DOHH2 (cell line): Measurements from ENCODE around the gene RMI1.

ENCODE experiments used
- H3F3A ChIP-seq: fragments of 200-600 bp; sonication (generic), shearing (Covaris generic); 2 replicates; pipeline ENCODE4 v1.6.0; 2016; ENCODE audit warnings: antibody characterized with exemption, mild to moderate bottlenecking; ENCODE audit not compliant: control insufficient read depth, insufficient read depth
- H3K27ac ChIP-seq: fragments of 200-600 bp; sonication (generic); 2 replicates; pipeline ENCODE4 v1.5.1; 2014; ENCODE audit warnings: low read depth, mild to moderate bottlenecking, low read length, moderate library complexity
- H3K27me3 ChIP-seq: fragments of 200-600 bp; sonication (generic); 2 replicates; pipeline ENCODE4 v1.6.1; 2014; ENCODE audit warnings: mild to moderate bottlenecking, low read length, mixed read lengths; ENCODE audit not compliant: control insufficient read depth
- H3K36me3 ChIP-seq: fragments of 200-600 bp; sonication (generic); 2 replicates; pipeline ENCODE4 v1.6.1; 2014; ENCODE audit warnings: mild to moderate bottlenecking, low read length, moderate library complexity, mixed read lengths; ENCODE audit not compliant: control insufficient read depth
- H3K4me1 ChIP-seq: fragments of 200-600 bp; sonication (generic); 2 replicates; pipeline ENCODE4 v1.6.1; 2014; ENCODE audit warnings: mild to moderate bottlenecking, low read length, mixed read lengths; ENCODE audit not compliant: control insufficient read depth
- H3K4me2 ChIP-seq: fragments of 200-600 bp; sonication (generic); 2 replicates; pipeline ENCODE4 v1.6.0; 2014; ENCODE audit warnings: mild to moderate bottlenecking, low read length, moderate library complexity
- H3K4me3 ChIP-seq: fragments of 200-600 bp; sonication (generic); 2 replicates; pipeline ENCODE4 v1.5.1; 2014; ENCODE audit warnings: mild to moderate bottlenecking, low read length, mixed read lengths
- H3K79me2 ChIP-seq: fragments of 200-600 bp; sonication (generic); 2 replicates; pipeline ENCODE4 v1.6.1; 2014; ENCODE audit warnings: mild to moderate bottlenecking, low read length, mixed read lengths; ENCODE audit not compliant: control insufficient read depth
- H3K9me2 ChIP-seq: fragments of 200-600 bp; sonication (generic); replicated peaks from 2 replicates; pipeline ENCODE4 v1.6.1; 2014; ENCODE audit warnings: mild to moderate bottlenecking, low read length, mixed read lengths; ENCODE audit not compliant: control insufficient read depth
- H3K9me3 ChIP-seq: fragments of 200-600 bp; sonication (generic); 2 replicates; pipeline ENCODE4 v1.6.1; 2014; ENCODE audit warnings: antibody characterized with exemption, low read length, mixed read lengths; ENCODE audit not compliant: control insufficient read depth, insufficient read depth
- H4K20me1 ChIP-seq: fragments of 200-600 bp; sonication (generic); 2 replicates; pipeline ENCODE4 v1.6.0; 2014; ENCODE audit warnings: low read depth, mild to moderate bottlenecking, antibody characterized with exemption, low read length, moderate library complexity; ENCODE audit not compliant: control insufficient read depth, insufficient read depth
- EZH2phosphoT487 ChIP-seq: fragments of 200-600 bp; sonication (generic); IDR thresholded peaks from 2 replicates; pipeline ENCODE4 v1.6.1; 2017; ENCODE audit warnings: borderline replicate concordance, mild to moderate bottlenecking, antibody characterized with exemption, low read length, moderate library complexity, mixed read lengths
- TF ChIP-seq, protein P1 (sequence below): fragments of 200-600 bp; sonication (generic); IDR thresholded peaks from one replicate; pipeline ENCODE4 v1.5.1; 2014; ENCODE audit warnings: antibody characterized with exemption, mild to moderate bottlenecking, low read depth, low read length; ENCODE audit not compliant: poor library complexity, severe bottlenecking

RMI1 gene

DNA sequence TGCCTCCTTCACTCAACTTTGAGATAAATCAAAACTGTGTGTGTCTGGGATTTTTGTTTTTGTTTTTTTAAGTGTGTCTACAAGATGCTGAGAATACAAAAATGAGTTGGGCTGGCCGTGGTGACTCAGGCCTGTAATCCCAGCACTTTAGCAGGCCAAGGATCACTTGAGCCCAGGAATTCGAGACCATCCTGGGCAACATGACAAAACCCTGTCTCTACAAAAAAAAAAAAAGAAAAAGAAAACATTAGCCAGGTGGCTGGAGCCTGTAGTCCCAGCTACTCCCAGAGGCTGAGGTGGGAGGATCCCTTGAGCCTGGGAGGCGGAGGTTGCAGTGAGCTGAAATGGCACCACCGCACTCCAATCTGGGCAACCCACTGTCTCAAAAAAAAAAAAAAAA lies 21.5 kb upstream of the RMI1 start:
- H3K27me3 ChIP-seq: no peaks in the 10 kb centered on the region
- H3K9me3 ChIP-seq: no peaks in the 10 kb centered on the region
- H3K4me3 ChIP-seq: no peak overlapping the region
- no peak for TF ChIP-seq EZH2phosphoT487
- TF ChIP-seq, protein P1, sequence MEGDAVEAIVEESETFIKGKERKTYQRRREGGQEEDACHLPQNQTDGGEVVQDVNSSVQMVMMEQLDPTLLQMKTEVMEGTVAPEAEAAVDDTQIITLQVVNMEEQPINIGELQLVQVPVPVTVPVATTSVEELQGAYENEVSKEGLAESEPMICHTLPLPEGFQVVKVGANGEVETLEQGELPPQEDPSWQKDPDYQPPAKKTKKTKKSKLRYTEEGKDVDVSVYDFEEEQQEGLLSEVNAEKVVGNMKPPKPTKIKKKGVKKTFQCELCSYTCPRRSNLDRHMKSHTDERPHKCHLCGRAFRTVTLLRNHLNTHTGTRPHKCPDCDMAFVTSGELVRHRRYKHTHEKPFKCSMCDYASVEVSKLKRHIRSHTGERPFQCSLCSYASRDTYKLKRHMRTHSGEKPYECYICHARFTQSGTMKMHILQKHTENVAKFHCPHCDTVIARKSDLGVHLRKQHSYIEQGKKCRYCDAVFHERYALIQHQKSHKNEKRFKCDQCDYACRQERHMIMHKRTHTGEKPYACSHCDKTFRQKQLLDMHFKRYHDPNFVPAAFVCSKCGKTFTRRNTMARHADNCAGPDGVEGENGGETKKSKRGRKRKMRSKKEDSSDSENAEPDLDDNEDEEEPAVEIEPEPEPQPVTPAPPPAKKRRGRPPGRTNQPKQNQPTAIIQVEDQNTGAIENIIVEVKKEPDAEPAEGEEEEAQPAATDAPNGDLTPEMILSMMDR: no peak
- H3K27ac ChIP-seq: no peak overlapping the region
- no peaks in the 10 kb centered on the region for H4K20me1 ChIP-seq
- H3F3A ChIP-seq: peaks cover 5% of the 10 kb centered on the region; the same call in 1 of the 2 replicates
- H3K36me3 ChIP-seq: peaks cover 9% of the 10 kb centered on the region
- H3K4me1 ChIP-seq: peaks cover 20% of the 10 kb centered on the region
- peaks cover 13% of the 10 kb centered on the region for H3K79me2 ChIP-seq
- H3K4me2 ChIP-seq: no peak overlapping the region
- no peaks in the 10 kb centered on the region for H3K9me2 ChIP-seq

GRCh38 chr9:83960991-83961390 lies 19.6 kb upstream of the RMI1 start:
- TF ChIP-seq EZH2phosphoT487: no peak
- TF ChIP-seq, protein P1: no peak
- peaks cover 11% of the 10 kb centered on the region for H3K4me1 ChIP-seq

GRCh38 chr9:83962165-83962564 lies 18.4 kb upstream of the RMI1 start:
- Histone ChIP-seq H3K4me1 (peaks cover 5% of the 10 kb centered on the region), H3K79me2 (no peaks in the 10 kb centered on the region), H3K9me2 (no peaks in the 10 kb centered on the region), H3K4me3 (no peak overlapping the region), H4K20me1 (peaks cover 3% of the 10 kb centered on the region; the same call in 1 of the 2 replicates), H3K27ac (no peak overlapping the region), H3K36me3 (peaks cover 11% of the 10 kb centered on the region), H3K9me3 (no peaks in the 10 kb centered on the region), H3K27me3 (no peaks in the 10 kb centered on the region), H3K4me2 (no peak overlapping the region), H3F3A (peaks cover 32% of the 10 kb centered on the region)
- TF ChIP-seq EZH2phosphoT487: no peak
- TF ChIP-seq, protein P1: no peak

More at GRCh38 chr9:83960991-83961390, 19.6 kb upstream of the RMI1 start:
- no peaks in the 10 kb centered on the region for H3K9me3 ChIP-seq
- H3K79me2 ChIP-seq: peaks cover 5% of the 10 kb centered on the region
- H3F3A ChIP-seq: peaks cover 21% of the 10 kb centered on the region
- H3K4me2 ChIP-seq: no peak overlapping the region
- H3K27me3 ChIP-seq: no peaks in the 10 kb centered on the region
- H3K4me3 ChIP-seq: no peak overlapping the region
- no peaks in the 10 kb centered on the region for H4K20me1 ChIP-seq
- no peaks in the 10 kb centered on the region for H3K9me2 ChIP-seq
- H3K36me3 ChIP-seq: peaks cover 5% of the 10 kb centered on the region; the same call in 1 of the 2 replicates
- no peak overlapping the region for H3K27ac ChIP-seq

DNA sequence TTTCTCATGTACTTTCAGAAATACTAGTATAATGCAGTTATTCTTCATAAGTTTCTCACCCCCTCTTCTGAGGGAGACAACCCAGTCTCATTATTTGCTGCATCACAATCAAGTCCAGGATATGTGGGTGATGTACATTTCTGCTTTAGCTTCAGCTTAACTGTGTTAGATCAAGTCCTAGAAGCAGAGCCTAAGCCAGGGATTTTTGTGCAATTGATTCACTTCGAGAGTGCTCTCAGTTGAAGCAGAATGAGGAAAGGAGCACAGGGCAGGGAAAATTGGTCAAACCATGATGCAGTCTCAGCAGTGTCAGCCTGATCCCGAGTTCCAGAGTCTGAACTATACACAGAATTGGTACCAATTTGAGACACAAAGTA lies 15.6 kb upstream of the RMI1 start:
- Histone ChIP-seq H3K4me2 (no peak overlapping the region), H3K9me2 (no peaks in the 10 kb centered on the region), H3F3A (peaks cover 53% of the 10 kb centered on the region), H3K4me3 (no peak overlapping the region), H4K20me1 (peaks cover 6% of the 10 kb centered on the region; the same call in 1 of the 2 replicates), H3K79me2 (no peaks in the 10 kb centered on the region), H3K9me3 (no peaks in the 10 kb centered on the region), H3K4me1 (no peaks in the 10 kb centered on the region), H3K27me3 (no peaks in the 10 kb centered on the region), H3K36me3 (peaks cover 36% of the 10 kb centered on the region), H3K27ac (no peak overlapping the region)
- no peak for TF ChIP-seq EZH2phosphoT487
- TF ChIP-seq, protein P1: no peak
